Stimulated activated CD4-positive, alpha-beta T cell treated with anti-CD3 and anti-CD28 coated beads, Interleukin-15, amount 100 ng/mL, for 24 hours (primary cell): Measurements from ENCODE around the gene TSHZ1.

Source experiments
- DNase-seq: peaks from one replicate; pipeline ENCODE4 v3.0.0-alpha.2; 2020

TSHZ1 gene

GRCh38 chr18:75221897-75222296 is 11.3 kb downstream of the TSHZ1 start:
- no peak for DNase-seq

- no peak for DNase-seq
Measured at GRCh38 chr18:75222407-75222806, 11.8 kb downstream of the TSHZ1 start.

GRCh38 chr18:75223687-75224347 is 13.2 kb downstream of the TSHZ1 start:
- no peak for DNase-seq

GRCh38 chr18:75226286-75226955 is 15.8 kb downstream of the TSHZ1 start:
- no peak for DNase-seq

GRCh38 chr18:75226956-75227316 is 16.3 kb downstream of the TSHZ1 start:
- DNase-seq, result no peak

- no peak for DNase-seq
Measured at GRCh38 chr18:75227535-75228296, 17.1 kb downstream of the TSHZ1 start.

GRCh38 chr18:75228967-75229366 is 18.4 kb downstream of the TSHZ1 start:
- DNase-seq, result no peak

GRCh38 chr18:75229437-75229836 is 18.8 kb downstream of the TSHZ1 start:
- no peak for DNase-seq

GRCh38 chr18:75230163-75231052 is 19.8 kb downstream of the TSHZ1 start:
- no peak for DNase-seq

- DNase-seq, result no peak
Measured at GRCh38 chr18:75231053-75231406, 20.4 kb downstream of the TSHZ1 start.

- no peak for DNase-seq
Measured at GRCh38 chr18:75234901-75235300, 24.3 kb downstream of the TSHZ1 start.

GRCh38 chr18:75235896-75236295 is 25.3 kb downstream of the TSHZ1 start:
- no peak for DNase-seq

GRCh38 chr18:75238100-75238499 is 27.5 kb downstream of the TSHZ1 start:
- DNase-seq, result no peak

- DNase-seq, result no peak
Measured at GRCh38 chr18:75238786-75239185, 28.2 kb downstream of the TSHZ1 start.

- no peak for DNase-seq
Measured at GRCh38 chr18:75240433-75240832, 29.8 kb downstream of the TSHZ1 start.

GRCh38 chr18:75241705-75242104 is 31.1 kb downstream of the TSHZ1 start:
- DNase-seq, result no peak

- no peak for DNase-seq
Measured at GRCh38 chr18:75244351-75245313, 34.0 kb downstream of the TSHZ1 start.

- DNase-seq, result no peak
Measured at GRCh38 chr18:75246721-75247610, 36.4 kb downstream of the TSHZ1 start.

- DNase-seq, result no peak
Measured at GRCh38 chr18:75247611-75248421, 37.2 kb downstream of the TSHZ1 start.
